Activated CD8-positive, alpha-beta T cell treated with anti-CD3 and anti-CD28 coated beads for 36 hours (primary cell): ENCODE results near the gene UNC45A. TPM values are rescaled to one million over a fixed set of nuclear protein-coding genes. Genes with fewer than 3 reads are reported as not detected.

Source experiments
- ATAC-seq: fragments of 200-7000 bp; cut with Tn5 transposase; one replicate; pipeline ENCODE4 v1.10.0; 2021; ENCODE audit warnings: mild to moderate bottlenecking, moderate library complexity
- CTCF ChIA-PET: fragments of 350-600 bp; sonication (Branson Sonifier 250); formaldehyde crosslinking; loops from one replicate; lab custom pipeline; 2021; ENCODE audit warnings: antibody characterized with exemption; lab: Charles Lee
- POLR2A ChIA-PET: fragments of 350-600 bp; sonication (Branson Sonifier 250); formaldehyde crosslinking; loops from one replicate; lab custom pipeline; 2021; ENCODE audit warnings: antibody characterized with exemption; lab: Charles Lee
- DNase-seq: peaks from one replicate; pipeline ENCODE4 v3.0.0-alpha.2; 2020
- H3K27ac Mint-ChIP-seq: one replicate; pipeline ENCODE4 v1.8.0; 2021; ENCODE audit warnings: mild to moderate bottlenecking, mixed read lengths
- H3K27me3 Mint-ChIP-seq: one replicate; pipeline ENCODE4 v1.8.0; 2021; ENCODE audit warnings: mixed read lengths
- H3K36me3 Mint-ChIP-seq: one replicate; pipeline ENCODE4 v1.8.0; 2021; ENCODE audit warnings: low read depth, mixed read lengths
- H3K4me1 Mint-ChIP-seq: one replicate; pipeline ENCODE4 v1.8.0; 2021; ENCODE audit warnings: low read depth, mixed read lengths
- H3K4me3 Mint-ChIP-seq: one replicate; pipeline ENCODE4 v1.8.0; 2021; ENCODE audit warnings: mild to moderate bottlenecking, moderate library complexity, mixed read lengths
- H3K9me3 Mint-ChIP-seq: one replicate; pipeline ENCODE4 v1.8.0; 2021; ENCODE audit warnings: mixed read lengths
- intact Hi-C: fragments of 100-400 bp; cut with micrococcal nuclease; formaldehyde crosslinking; loops from one replicate; pipeline ENCODE4 v1.10.0; 2022
- total RNA-seq, 2 experiments: library from RNA; stranded (reverse); gene quantifications; one replicate each; pipeline ENCODE4 v1.2.3, GENCODE V29; 2021
- TF ChIP-seq, protein P1 (sequence below): fragments of 200-600 bp; IDR thresholded peaks from one replicate; pipeline ENCODE4 v1.8.0; 2022; ENCODE audit warnings: antibody characterized with exemption, mild to moderate bottlenecking

The UNC45A gene
- total RNA-seq, 2 experiments from 2014 or later, result 65.0 to 66.8 TPM

DNA sequence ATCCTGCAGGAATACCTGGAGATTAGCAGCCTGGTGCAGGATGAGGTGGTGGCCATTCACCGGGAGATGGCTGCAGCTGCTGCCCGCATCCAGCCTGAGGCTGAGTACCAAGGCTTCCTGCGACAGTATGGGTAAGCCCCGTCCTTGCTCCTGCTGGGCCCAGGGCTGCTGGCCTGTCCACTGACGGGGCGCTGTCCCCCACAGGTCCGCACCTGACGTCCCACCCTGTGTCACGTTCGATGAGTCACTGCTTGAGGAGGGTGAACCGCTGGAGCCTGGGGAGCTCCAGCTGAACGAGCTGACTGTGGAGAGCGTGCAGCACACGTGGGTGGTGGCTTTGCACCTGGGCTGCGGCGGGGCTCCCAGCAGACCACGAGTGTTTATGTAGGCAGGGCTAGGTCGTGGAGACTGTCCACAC, 45.8 kb upstream of the UNC45A start:
- Mint-ChIP-seq H3K4me1 (peaks cover 7% of the 10 kb centered on the region), H3K9me3 (no peaks in the 10 kb centered on the region), H3K27me3 (peaks cover 7% of the 10 kb centered on the region), H3K4me3 (no peak overlapping the region), H3K27ac (no peak overlapping the region), H3K36me3 (no peaks in the 10 kb centered on the region)
- ChIA-PET CTCF (interaction anchor here (1.1 to 1.8 kb wide), 5 partner anchors 43 to 242 kb away, joined by 3 to 8 read pairs (median 4); partner anchors contain the start of genes HDDC3 and UNC45A), POLR2A (interaction anchor here (0.8 to 1.8 kb wide), 3 partner anchors 13 to 71 kb away, joined by 3 to 7 read pairs (median 3); no protein-coding TSS in a partner anchor)
- no peak for DNase-seq
- TF ChIP-seq, protein P1, sequence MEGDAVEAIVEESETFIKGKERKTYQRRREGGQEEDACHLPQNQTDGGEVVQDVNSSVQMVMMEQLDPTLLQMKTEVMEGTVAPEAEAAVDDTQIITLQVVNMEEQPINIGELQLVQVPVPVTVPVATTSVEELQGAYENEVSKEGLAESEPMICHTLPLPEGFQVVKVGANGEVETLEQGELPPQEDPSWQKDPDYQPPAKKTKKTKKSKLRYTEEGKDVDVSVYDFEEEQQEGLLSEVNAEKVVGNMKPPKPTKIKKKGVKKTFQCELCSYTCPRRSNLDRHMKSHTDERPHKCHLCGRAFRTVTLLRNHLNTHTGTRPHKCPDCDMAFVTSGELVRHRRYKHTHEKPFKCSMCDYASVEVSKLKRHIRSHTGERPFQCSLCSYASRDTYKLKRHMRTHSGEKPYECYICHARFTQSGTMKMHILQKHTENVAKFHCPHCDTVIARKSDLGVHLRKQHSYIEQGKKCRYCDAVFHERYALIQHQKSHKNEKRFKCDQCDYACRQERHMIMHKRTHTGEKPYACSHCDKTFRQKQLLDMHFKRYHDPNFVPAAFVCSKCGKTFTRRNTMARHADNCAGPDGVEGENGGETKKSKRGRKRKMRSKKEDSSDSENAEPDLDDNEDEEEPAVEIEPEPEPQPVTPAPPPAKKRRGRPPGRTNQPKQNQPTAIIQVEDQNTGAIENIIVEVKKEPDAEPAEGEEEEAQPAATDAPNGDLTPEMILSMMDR, result no peak
- peak; percentile 32 for ATAC-seq
- intact Hi-C loops, result no loop called here

DNA sequence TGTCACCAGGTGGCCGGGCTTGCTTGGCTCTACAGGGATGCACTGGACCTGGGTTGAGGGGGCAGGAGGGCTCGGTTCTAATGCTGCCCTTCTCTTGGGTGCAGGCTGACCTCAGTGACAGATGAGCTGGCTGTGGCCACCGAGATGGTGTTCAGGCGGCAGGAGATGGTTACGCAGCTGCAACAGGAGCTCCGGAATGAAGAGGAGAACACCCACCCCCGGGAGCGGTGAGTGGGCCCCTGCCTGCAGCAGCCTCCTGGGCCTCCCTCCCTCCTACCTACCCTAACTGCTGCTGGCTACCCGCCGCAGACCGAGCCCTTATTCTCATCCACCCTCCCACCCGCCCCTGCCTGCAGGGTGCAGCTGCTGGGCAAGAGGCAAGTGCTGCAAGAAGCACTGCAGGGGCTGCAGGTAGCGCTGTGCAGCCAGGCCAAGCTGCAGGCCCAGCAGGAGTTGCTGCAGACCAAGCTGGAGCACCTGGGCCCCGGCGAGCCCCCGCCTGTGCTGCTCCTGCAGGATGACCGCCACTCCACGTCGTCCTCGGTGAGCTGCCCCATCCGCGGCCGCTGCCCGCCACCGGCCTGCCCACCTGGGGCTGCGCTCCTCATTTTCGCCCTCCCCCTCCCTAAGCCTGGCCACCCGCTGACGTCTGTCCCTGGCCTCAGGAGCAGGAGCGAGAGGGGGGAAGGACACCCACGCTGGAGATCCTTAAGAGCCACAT, 45.2 kb upstream of the UNC45A start:
- TF ChIP-seq, protein P1, result no peak
- H3K36me3 Mint-ChIP-seq, result no peaks in the 10 kb centered on the region
- H3K9me3 Mint-ChIP-seq, result no peaks in the 10 kb centered on the region
- intact Hi-C loops, result no loop called here
- H3K27me3 Mint-ChIP-seq, result peaks cover 6% of the 10 kb centered on the region
- peaks cover 7% of the 10 kb centered on the region for H3K4me1 Mint-ChIP-seq
- no peak overlapping the region for H3K4me3 Mint-ChIP-seq
- DNase-seq (no peak), ATAC-seq (no peak)
- ChIA-PET CTCF (interaction anchor here (1.1 to 1.8 kb wide), 4 partner anchors 42 to 242 kb away, joined by 3 to 8 read pairs (median 4); partner anchors contain the start of genes HDDC3 and UNC45A), POLR2A (interaction anchor here (1.8 kb wide), 1 partner anchor 12 kb away, joined by 7 read pairs; no protein-coding TSS in a partner anchor)
- H3K27ac Mint-ChIP-seq, result no peak overlapping the region

DNA sequence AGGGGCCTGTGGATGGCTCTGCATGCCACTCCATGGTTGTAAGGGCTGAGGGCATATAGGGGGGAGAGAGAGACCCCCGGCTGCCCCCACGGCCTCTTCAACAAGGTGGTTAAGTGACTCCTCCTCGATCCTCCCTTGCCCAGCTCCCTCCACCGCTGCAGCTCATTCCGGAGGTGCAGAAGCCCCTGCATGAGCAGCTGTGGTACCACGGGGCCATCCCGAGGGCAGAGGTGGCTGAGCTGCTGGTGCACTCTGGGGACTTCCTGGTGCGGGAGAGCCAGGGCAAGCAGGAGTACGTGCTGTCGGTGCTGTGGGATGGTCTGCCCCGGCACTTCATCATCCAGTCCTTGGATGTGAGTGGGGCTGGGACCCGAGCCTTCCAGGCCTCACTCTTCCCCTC, 44.2 kb upstream of the UNC45A start:
- intact Hi-C loops, result no loop called here
- Mint-ChIP-seq H3K27ac (no peak overlapping the region), H3K36me3 (no peaks in the 10 kb centered on the region), H3K4me1 (peaks cover 4% of the 10 kb centered on the region), H3K9me3 (no peaks in the 10 kb centered on the region), H3K4me3 (no peak overlapping the region), H3K27me3 (peaks cover 5% of the 10 kb centered on the region)
- POLR2A ChIA-PET, result no interaction called here
- CTCF ChIA-PET, result interaction anchor here (0.9 kb wide), 1 partner anchor 66 kb away, joined by 3 read pairs; no protein-coding TSS in a partner anchor
- TF ChIP-seq, protein P1, result no peak
- ATAC-seq (no peak), DNase-seq (no peak)

DNA sequence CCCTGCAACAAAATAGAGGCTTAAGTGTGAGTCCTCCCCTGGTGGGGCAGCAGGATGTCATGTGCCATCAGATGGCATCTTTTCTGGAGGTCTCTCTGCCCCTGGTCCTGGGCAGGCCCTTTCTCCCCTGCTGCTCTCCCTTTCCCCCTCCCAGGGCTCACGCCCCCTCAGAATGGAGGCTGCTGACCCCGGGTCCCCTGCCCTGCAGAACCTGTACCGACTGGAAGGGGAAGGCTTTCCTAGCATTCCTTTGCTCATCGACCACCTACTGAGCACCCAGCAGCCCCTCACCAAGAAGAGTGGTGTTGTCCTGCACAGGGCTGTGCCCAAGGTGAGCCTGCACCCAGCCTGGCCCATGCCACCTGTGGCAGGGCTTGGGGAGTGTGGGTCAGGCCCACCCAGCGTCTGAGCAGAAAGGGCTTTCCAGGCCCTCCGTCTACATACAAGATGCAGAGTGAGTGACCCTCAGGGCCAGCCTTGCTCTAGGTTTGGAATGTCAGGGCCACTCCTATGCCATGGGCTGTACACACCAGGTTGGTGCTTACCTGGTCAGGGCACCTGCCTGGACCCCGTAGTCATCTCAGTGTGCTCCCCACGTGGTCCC, 43.6 kb upstream of the UNC45A start:
- no peak overlapping the region for H3K27ac Mint-ChIP-seq
- ChIA-PET POLR2A (no interaction called here), CTCF (interaction anchor here (0.9 to 16.4 kb wide), 3 partner anchors 11 to 65 kb away, joined by 3 to 255 read pairs (median 12); partner anchors contain the start of genes HDDC3, MAN2A2 and UNC45A)
- no peak overlapping the region for H3K4me3 Mint-ChIP-seq
- TF ChIP-seq, protein P1, result no peak
- intact Hi-C loops, result no loop called here
- H3K36me3 Mint-ChIP-seq, result no peaks in the 10 kb centered on the region
- H3K27me3 Mint-ChIP-seq, result peaks cover 5% of the 10 kb centered on the region
- no peaks in the 10 kb centered on the region for H3K4me1 Mint-ChIP-seq
- DNase-seq (no peak), ATAC-seq (no peak)
- H3K9me3 Mint-ChIP-seq, result no peaks in the 10 kb centered on the region

DNA sequence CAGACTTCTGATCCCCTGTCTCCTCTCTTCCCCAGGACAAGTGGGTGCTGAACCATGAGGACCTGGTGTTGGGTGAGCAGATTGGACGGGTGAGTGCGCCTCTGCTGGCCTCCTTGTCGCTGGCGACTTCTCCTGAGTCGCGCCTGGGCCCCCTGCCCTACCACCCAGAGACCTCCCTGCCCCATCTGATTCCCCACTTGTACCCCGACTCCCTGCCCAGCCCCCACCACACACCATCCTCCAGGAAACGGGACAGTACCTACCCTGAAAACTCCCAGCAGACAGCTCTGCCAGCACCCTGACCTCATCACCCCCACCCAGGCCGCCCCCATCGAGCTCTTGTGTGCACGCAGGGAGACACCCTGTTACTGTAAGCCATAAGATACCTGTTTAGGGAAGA, 43.1 kb upstream of the UNC45A start:
- H3K4me1 Mint-ChIP-seq, result no peaks in the 10 kb centered on the region
- no peak overlapping the region for H3K27ac Mint-ChIP-seq
- no peaks in the 10 kb centered on the region for H3K9me3 Mint-ChIP-seq
- DNase-seq (no peak), ATAC-seq (no peak)
- ChIA-PET POLR2A (no interaction called here), CTCF (interaction anchor here (0.7 to 16.4 kb wide), 4 partner anchors 11 to 789 kb away, joined by 3 to 255 read pairs (median 8); partner anchors contain the start of genes HDDC3, MAN2A2 and UNC45A)
- H3K4me3 Mint-ChIP-seq, result no peak overlapping the region
- TF ChIP-seq, protein P1, result no peak
- intact Hi-C loops, result no loop called here
- H3K36me3 Mint-ChIP-seq, result no peaks in the 10 kb centered on the region
- H3K27me3 Mint-ChIP-seq, result peaks cover 5% of the 10 kb centered on the region
